Muscle of leg (tissue), 11 donors: Measurements from ENCODE around the gene LTO1. TPM values are rescaled to one million over a fixed set of nuclear protein-coding genes. Genes with fewer than 3 reads are reported as not detected.

Experiments used
- DNase-seq: peaks from one replicate; pipeline ENCODE4 v3.0.0; 2013
- H3K27ac ChIP-seq: one replicate; pipeline ENCODE4 v1.5.1; 2013; ENCODE audit warnings: mild to moderate bottlenecking, low read length, control low read depth
- H3K27me3 ChIP-seq: one replicate; pipeline ENCODE4 v1.6.1; 2013; ENCODE audit warnings: low read length; ENCODE audit not compliant: control insufficient read depth, insufficient read depth
- H3K36me3 ChIP-seq: one replicate; pipeline ENCODE4 v1.6.1; 2013; ENCODE audit warnings: low read length; ENCODE audit not compliant: control insufficient read depth, insufficient read depth
- H3K4me1 ChIP-seq: one replicate; pipeline ENCODE4 v1.6.1; 2013; ENCODE audit warnings: low read length; ENCODE audit not compliant: control insufficient read depth, insufficient read depth
- H3K4me3 ChIP-seq: one replicate; pipeline ENCODE4 v1.5.1; 2013; ENCODE audit warnings: low read length, control low read depth
- H3K9me3 ChIP-seq: replicated peaks from 2 replicates; pipeline ENCODE4 v1.6.1; 2013; ENCODE audit warnings: low read depth, low read length; ENCODE audit not compliant: control insufficient read depth
- WGBS: methylation state at CpG from one replicate; pipeline ENCODE4 v1.1.5; 2013; ENCODE audit warnings: missing lambda C conversion rate; ENCODE audit not compliant: insufficient coverage; 5-methylcytosine and 5-hydroxymethylcytosine counted together
- polyA plus RNA-seq, 8 donors: library from polyadenylated mRNA; unstranded; fragments of 120-200 nt; gene quantifications; one replicate each; pipeline versions ENCODE4 v1.2.1 to v1.2.3, GENCODE V29; 2013; ENCODE audit warnings: inconsistent platforms in 1 of 8, low replicate concordance in 1 of 8; ENCODE audit not compliant: insufficient read length in 8 of 8, insufficient read depth in 1 of 8
- total RNA-seq: library from RNA; stranded (reverse); fragments of 120-200 nt; gene quantifications from one replicate; pipeline ENCODE4 v1.2.4, GENCODE V29; 2013

The LTO1 gene
- total and polyA plus RNA-seq, 9 donors = 12.2 to 22.2 (median 18.7) TPM

DNA sequence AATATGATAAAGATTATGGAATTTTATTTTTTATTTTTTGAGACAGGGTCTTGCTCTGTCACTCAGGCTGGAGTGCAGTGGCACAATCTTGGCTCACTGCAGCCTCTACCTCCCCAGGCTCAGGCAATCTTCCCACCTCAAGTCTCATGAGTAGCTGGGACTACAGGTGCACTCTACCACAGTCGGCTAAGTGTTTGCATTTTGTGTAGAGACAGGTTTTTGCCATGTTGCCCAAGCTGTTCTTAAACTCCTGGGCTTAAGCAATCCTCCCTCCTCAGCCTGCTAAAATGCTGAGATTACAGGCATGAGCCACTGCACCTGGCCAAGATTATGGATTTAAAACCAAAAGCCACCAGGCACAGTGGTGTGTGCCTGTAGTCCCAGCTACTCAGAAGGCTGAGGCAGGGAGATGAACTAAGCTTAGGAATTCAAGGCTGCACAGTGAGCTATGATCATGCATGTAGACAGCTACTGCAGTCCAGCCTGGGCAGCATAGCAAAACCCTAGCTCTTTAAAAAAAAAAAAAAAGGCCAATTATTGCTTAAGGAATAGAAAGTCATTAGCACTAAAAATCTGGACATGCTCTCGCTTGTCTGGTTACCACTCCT is 54.4 kb downstream of the LTO1 start:
- no peaks in the 10 kb centered on the region for H3K9me3 ChIP-seq
- H3K36me3 ChIP-seq = no peaks in the 10 kb centered on the region
- no CpG with 5 or more reads among the region's 2 CpGs for WGBS
- peaks cover 3% of the 10 kb centered on the region for H3K27me3 ChIP-seq
- no peak overlapping the region for H3K4me3 ChIP-seq
- DNase-seq = no peak
- no peaks in the 10 kb centered on the region for H3K4me1 ChIP-seq
- H3K27ac ChIP-seq = no peak overlapping the region

DNA sequence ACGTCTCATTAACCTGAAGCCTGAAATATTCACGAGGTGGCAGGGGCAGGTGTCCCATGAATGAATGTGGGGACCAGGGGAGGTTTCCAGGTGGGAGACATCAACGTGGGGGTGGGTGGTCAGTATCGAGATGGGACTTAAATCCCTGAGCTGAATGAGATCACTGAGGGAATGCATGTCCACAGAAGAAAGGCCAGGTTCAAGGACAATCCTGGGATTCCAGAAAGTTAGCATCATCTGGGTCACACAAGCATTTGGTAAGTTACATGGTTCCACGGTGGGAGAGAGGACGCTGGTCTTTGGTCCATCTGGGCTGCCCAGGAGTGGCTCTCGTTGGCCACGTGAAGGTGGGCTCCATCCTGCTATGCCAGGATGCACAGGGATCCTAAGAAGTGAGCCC is 56.9 kb downstream of the LTO1 start:
- no peaks in the 10 kb centered on the region for H3K9me3 ChIP-seq
- H3K27me3 ChIP-seq = peaks cover 6% of the 10 kb centered on the region
- DNase-seq = no peak
- 88% methylated on average over 8 of the region's 8 CpGs for WGBS
- H3K4me1 ChIP-seq = no peaks in the 10 kb centered on the region
- no peaks in the 10 kb centered on the region for H3K36me3 ChIP-seq
- H3K4me3 ChIP-seq = no peak overlapping the region
- no peak overlapping the region for H3K27ac ChIP-seq

DNA sequence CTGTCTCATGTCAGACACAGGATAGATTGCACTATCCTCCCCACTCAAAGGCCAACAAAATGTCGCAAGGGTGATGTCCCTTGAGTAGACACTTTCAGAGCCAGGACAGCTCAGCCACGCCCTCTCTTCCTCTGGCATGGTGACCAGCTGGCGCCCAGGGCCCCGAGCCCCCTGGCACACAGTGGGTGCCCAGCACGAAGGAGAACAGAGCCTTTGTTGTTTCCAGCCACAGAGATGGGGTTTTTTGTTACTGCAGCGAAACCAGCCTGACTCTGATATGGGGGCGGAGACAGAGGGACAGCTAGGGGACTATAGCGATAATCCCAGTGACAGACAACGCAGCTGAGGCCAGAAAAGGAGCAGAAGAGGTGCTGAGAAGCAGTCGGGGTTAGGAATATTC is 57.5 kb downstream of the LTO1 start:
- H3K4me1 ChIP-seq = no peaks in the 10 kb centered on the region
- H3K27ac ChIP-seq = no peak overlapping the region
- WGBS = 71% methylated on average over 8 of the region's 10 CpGs
- H3K36me3 ChIP-seq = no peaks in the 10 kb centered on the region
- H3K4me3 ChIP-seq = no peak overlapping the region
- no peaks in the 10 kb centered on the region for H3K9me3 ChIP-seq
- no peak for DNase-seq
- H3K27me3 ChIP-seq = peaks cover 6% of the 10 kb centered on the region

DNA sequence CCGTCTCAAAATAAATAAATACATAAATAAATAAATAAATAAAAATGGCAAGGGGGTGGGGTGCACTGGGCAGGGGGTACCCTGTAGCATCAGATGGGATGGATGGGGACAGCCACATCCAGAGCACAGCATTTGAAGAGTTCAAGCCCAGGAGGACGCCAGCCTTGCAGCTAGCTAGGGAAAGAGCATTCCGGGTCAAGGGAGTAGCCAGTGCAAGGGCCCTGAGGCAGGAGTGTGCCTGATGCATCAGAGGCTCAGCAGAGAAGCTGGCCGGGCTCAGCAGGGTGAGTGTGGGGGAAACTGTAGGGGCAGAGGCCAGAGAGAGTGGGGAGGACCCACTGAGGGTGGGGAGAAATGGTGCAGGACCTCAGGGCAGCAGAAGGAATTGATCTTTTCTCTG is 57.9 kb downstream of the LTO1 start:
- no peak for DNase-seq
- Histone ChIP-seq H3K27me3 (peaks cover 6% of the 10 kb centered on the region), H3K27ac (no peak overlapping the region), H3K4me3 (no peak overlapping the region), H3K36me3 (no peaks in the 10 kb centered on the region), H3K9me3 (no peaks in the 10 kb centered on the region), H3K4me1 (no peaks in the 10 kb centered on the region)
- 82% methylated on average over 3 of the region's 4 CpGs for WGBS

Other genes starting within 250 kb of the LTO1 start
- gene LINC01488, start 193.7 kb downstream of the LTO1 start, total RNA-seq = 0.04 TPM
- gene LINC01488, start 193.7 kb downstream of the LTO1 start, polyA plus RNA-seq = under 1 TPM in 6 of 8 donors, not detected in 2; 0.09 to 0.16 (median 0.10) TPM
- gene CCND1, start 34.2 kb downstream of the LTO1 start, total RNA-seq = 52.3 TPM
- 100 to 1,000 TPM in 1 of 8 donors, 10 to 100 TPM in 7; 58.1 to 121 (median 77.1) TPM for gene CCND1, start 34.2 kb downstream of the LTO1 start, polyA plus RNA-seq
- gene FGF19, start 28.7 kb upstream of the LTO1 start, total RNA-seq = 0.44 TPM
- 1 to 10 TPM in 5 of 8 donors, under 1 TPM in 3; 0.52 to 2.1 (median 1.3) TPM for gene FGF19, start 28.7 kb upstream of the LTO1 start, polyA plus RNA-seq
- gene FGF4, start 100.0 kb upstream of the LTO1 start, total RNA-seq = 5.4 TPM
- 10 to 100 TPM in 5 of 8 donors, 1 to 10 TPM in 3; 5.5 to 14.6 (median 10.2) TPM for gene FGF4, start 100.0 kb upstream of the LTO1 start, polyA plus RNA-seq
- gene FGF3, start 144.1 kb upstream of the LTO1 start, total RNA-seq = 0.09 TPM
- under 1 TPM in 2 of 8 donors, not detected in 6; 0.10 to 0.12 TPM for gene FGF3, start 144.1 kb upstream of the LTO1 start, polyA plus RNA-seq